Tibial artery (tissue), 4 donors: Measurements from ENCODE around the gene PLCH2.

Source experiments
- DNase-seq, 2 donors: peaks; one replicate each; pipeline ENCODE4 v3.0.0-alpha.2; 2019
- H3K27ac ChIP-seq, 2 donors: fragments of 200-600 bp; sonication (generic) in 1 of 2; 1 replicate in 1 of 2; 2 replicates in 1 of 2; pipeline ENCODE4 v1.5.1; 2018 to 2019; ENCODE audit warnings: mild to moderate bottlenecking in 1 of 2
- H3K27me3 ChIP-seq, 2 donors: fragments of 200-600 bp; sonication (generic) in 1 of 2; one replicate each; pipeline versions ENCODE4 v1.5.1 to v1.6.0; 2016 to 2019
- H3K36me3 ChIP-seq, 3 donors: fragments of 200-600 bp; sonication (generic) in 2 of 3; one replicate each; pipeline ENCODE4 v1.5.1; 2016 to 2019; ENCODE audit warnings: mild to moderate bottlenecking in 2 of 3
- H3K4me1 ChIP-seq, 4 donors: fragments of 200-600 bp; sonication (generic) in 2 of 4; 1 replicate in 3 of 4; 2 replicates in 1 of 4; pipeline ENCODE4 v1.5.1; 2016 to 2019
- H3K4me3 ChIP-seq, 2 donors: fragments of 200-600 bp; sonication (generic) in 1 of 2; 1 replicate in 1 of 2; 2 replicates in 1 of 2; pipeline ENCODE4 v1.5.1; 2018 to 2019; ENCODE audit warnings: mild to moderate bottlenecking in 2 of 2
- H3K9me3 ChIP-seq, 3 donors: fragments of 200-600 bp; sonication (generic) in 1 of 3; one replicate each; pipeline ENCODE4 v1.5.1; 2016 to 2019
- intact Hi-C: fragments of 100-400 bp; cut with DNase I; formaldehyde crosslinking; loops from one replicate; pipeline ENCODE4 v1.15.0; 2023; ENCODE audit warnings: low total_unique reads
- TF ChIP-seq, protein P1 (sequence below), 2 experiments: fragments of 200-600 bp in 1 of 2; fragments of 450-650 bp in 1 of 2; IDR thresholded peaks; one replicate each; pipeline ENCODE4 v1.5.1; 2017 to 2019; ENCODE audit warnings: antibody characterized with exemption in 2 of 2, mild to moderate bottlenecking in 1 of 2, moderate library complexity in 1 of 2

Gene PLCH2

GRCh38 chr1:2482588-2482987 lies 6.5 kb downstream of the PLCH2 start:
- no peak for DNase-seq
- Histone ChIP-seq H3K9me3 (no peaks in the 10 kb centered on the region), H3K27ac (no peak overlapping the region), H3K36me3 (no peaks in the 10 kb centered on the region), H3K4me3 (no peak overlapping the region), H3K4me1 (peaks cover 0 to 23% (median 0%) of the 10 kb centered on the region in 4 donors), H3K27me3 (peaks cover 0 to 24% of the 10 kb centered on the region in 2 donors)
- TF ChIP-seq, protein P1, sequence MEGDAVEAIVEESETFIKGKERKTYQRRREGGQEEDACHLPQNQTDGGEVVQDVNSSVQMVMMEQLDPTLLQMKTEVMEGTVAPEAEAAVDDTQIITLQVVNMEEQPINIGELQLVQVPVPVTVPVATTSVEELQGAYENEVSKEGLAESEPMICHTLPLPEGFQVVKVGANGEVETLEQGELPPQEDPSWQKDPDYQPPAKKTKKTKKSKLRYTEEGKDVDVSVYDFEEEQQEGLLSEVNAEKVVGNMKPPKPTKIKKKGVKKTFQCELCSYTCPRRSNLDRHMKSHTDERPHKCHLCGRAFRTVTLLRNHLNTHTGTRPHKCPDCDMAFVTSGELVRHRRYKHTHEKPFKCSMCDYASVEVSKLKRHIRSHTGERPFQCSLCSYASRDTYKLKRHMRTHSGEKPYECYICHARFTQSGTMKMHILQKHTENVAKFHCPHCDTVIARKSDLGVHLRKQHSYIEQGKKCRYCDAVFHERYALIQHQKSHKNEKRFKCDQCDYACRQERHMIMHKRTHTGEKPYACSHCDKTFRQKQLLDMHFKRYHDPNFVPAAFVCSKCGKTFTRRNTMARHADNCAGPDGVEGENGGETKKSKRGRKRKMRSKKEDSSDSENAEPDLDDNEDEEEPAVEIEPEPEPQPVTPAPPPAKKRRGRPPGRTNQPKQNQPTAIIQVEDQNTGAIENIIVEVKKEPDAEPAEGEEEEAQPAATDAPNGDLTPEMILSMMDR (IDR thresholded peaks at IDR 0.05), result no peak
- intact Hi-C loops, result no loop called here

GRCh38 chr1:2483026-2483425 lies 6.9 kb downstream of the PLCH2 start:
- H3K27me3 ChIP-seq, result peaks cover 0 to 20% of the 10 kb centered on the region in 2 donors
- H3K9me3 ChIP-seq, result peaks cover 0 to 1% (median 0%) of the 10 kb centered on the region in 3 donors
- DNase-seq, result no peak
- no peak overlapping the region for H3K27ac ChIP-seq
- intact Hi-C loops, result no loop called here
- no peaks in the 10 kb centered on the region for H3K36me3 ChIP-seq
- H3K4me3 ChIP-seq, result no peak overlapping the region
- TF ChIP-seq, protein P1 (IDR thresholded peaks at IDR 0.05), result no peak
- H3K4me1 ChIP-seq, result peaks cover 0 to 23% (median 0%) of the 10 kb centered on the region in 4 donors

DNA sequence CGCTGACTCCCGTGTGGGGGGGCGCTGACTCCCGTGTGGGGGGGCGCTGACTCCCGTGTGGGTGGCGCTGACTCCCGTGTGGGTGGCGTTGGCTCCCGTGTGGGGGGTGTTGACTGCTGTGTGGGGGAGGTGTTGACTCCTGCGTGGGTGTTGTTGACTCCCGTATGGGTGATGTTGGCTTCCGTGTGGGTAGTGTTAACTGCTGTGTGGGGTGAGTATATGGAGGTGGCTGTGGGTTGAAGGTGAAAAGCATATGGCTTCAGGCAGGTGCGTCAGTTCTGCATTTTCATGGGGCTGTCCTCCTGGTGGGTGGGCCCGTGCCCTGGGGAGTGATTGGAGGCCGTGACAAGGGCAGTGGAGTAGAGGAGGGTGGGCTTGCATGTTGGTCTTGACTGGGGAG lies 7.9 kb downstream of the PLCH2 start:
- no peak overlapping the region for H3K27ac ChIP-seq
- intact Hi-C loops, result no loop called here
- H3K4me1 ChIP-seq, result peaks cover 0 to 23% (median 0%) of the 10 kb centered on the region in 4 donors
- TF ChIP-seq, protein P1 (IDR thresholded peaks at IDR 0.05), result no peak
- H3K36me3 ChIP-seq, result no peaks in the 10 kb centered on the region
- H3K27me3 ChIP-seq, result peaks cover 0 to 11% of the 10 kb centered on the region in 2 donors
- DNase-seq, result no peak
- H3K4me3 ChIP-seq, result no peak overlapping the region
- peaks cover 0 to 11% (median 4%) of the 10 kb centered on the region in 3 donors for H3K9me3 ChIP-seq

GRCh38 chr1:2486041-2486440 lies 10.0 kb downstream of the PLCH2 start:
- intact Hi-C loops, result no loop called here
- no peak overlapping the region for H3K4me3 ChIP-seq

DNA sequence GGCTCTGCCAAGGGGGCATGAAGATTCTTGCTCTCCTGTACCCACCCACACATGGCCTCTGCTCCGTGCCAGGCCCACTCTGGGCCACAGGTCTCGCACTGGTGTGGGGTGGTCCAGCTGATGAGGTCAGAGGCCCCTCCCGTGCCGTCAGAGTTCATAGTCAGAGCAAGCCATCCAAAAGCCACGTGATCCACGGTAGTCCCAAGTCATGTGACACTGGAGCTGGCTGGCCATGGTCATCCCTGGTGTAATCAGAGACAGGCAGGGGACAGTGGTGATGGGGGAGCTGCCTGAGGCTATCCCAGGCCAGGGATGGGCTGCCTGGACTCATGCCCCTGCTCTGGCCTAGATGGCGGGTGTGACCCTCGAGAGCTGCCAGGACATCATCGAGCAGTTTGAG lies 10.5 kb downstream of the PLCH2 start:
- intact Hi-C loops, result no loop called here
- H3K4me1 ChIP-seq, result peaks cover 0 to 2% (median 0%) of the 10 kb centered on the region in 4 donors
- no peaks in the 10 kb centered on the region for H3K36me3 ChIP-seq
- H3K4me3 ChIP-seq, result no peak overlapping the region
- DNase-seq, result no peak
- TF ChIP-seq, protein P1 (IDR thresholded peaks at IDR 0.05), result no peak
- H3K27ac ChIP-seq, result no peak overlapping the region
- peaks cover 0 to 27% of the 10 kb centered on the region in 2 donors for H3K27me3 ChIP-seq
- peaks cover 0 to 12% (median 4%) of the 10 kb centered on the region in 3 donors for H3K9me3 ChIP-seq

More at GRCh38 chr1:2486041-2486440, 10.0 kb downstream of the PLCH2 start:
- H3K4me1 ChIP-seq, result peaks cover 0 to 7% (median 0%) of the 10 kb centered on the region in 4 donors
- TF ChIP-seq, protein P1 (IDR thresholded peaks at IDR 0.05), result no peak
- H3K27me3 ChIP-seq, result peaks cover 0 to 23% of the 10 kb centered on the region in 2 donors
- H3K36me3 ChIP-seq, result no peaks in the 10 kb centered on the region
- H3K9me3 ChIP-seq, result peaks cover 0 to 12% (median 4%) of the 10 kb centered on the region in 3 donors
- DNase-seq, result no peak
- no peak overlapping the region for H3K27ac ChIP-seq

DNA sequence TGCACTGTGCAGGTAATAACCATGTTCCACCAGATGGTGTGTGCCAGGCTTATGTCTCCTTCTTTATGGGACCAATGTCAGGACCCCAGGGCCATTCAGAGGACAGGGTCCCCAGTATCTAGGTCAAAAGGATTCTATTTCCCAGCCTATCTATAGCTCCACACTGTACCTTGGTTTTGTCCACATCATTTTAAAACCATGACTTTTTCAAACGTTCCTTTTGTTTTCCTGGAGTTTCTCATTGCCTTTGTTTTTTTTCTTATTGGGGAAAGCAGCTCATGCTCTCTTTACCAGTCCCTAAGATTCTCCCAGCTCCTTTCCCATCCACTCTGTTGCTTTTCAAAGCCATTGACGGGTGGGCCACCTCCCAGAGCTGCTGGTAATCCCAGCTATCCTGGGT lies 12.6 kb downstream of the PLCH2 start:
- peaks cover 0 to 49% of the 10 kb centered on the region in 2 donors for H3K27me3 ChIP-seq
- DNase-seq, result no peak
- intact Hi-C loops, result no loop called here
- H3K4me1 ChIP-seq, result no peaks in the 10 kb centered on the region
- H3K4me3 ChIP-seq, result no peak overlapping the region
- peaks cover 0 to 12% (median 4%) of the 10 kb centered on the region in 3 donors for H3K9me3 ChIP-seq
- TF ChIP-seq, protein P1 (IDR thresholded peaks at IDR 0.05), result no peak
- H3K36me3 ChIP-seq, result no peaks in the 10 kb centered on the region
- H3K27ac ChIP-seq, result no peak overlapping the region
